GM12872 (cell line): ENCODE measurements around the gene RNASEH2B.

ENCODE experiments used
- CTCF ChIP-seq: IDR thresholded peaks from 3 replicates; pipeline ENCODE4 v1.5.1; 2011; ENCODE audit warnings: low read depth, mild to moderate bottlenecking, low read length, moderate library complexity; ENCODE audit not compliant: insufficient read depth

RNASEH2B gene

GRCh38 chr13:50936679-50937078, 27.1 kb downstream of the RNASEH2B start:
- no peak for TF ChIP-seq CTCF

GRCh38 chr13:50940509-50940908, 30.9 kb downstream of the RNASEH2B start:
- no peak for TF ChIP-seq CTCF

- TF ChIP-seq CTCF: no peak
Measured at GRCh38 chr13:50941146-50941545, 31.6 kb downstream of the RNASEH2B start.

GRCh38 chr13:50942630-50943311, 33.2 kb downstream of the RNASEH2B start:
- TF ChIP-seq CTCF: no peak

- no peak for TF ChIP-seq CTCF
Measured at GRCh38 chr13:50945669-50946068, 36.1 kb downstream of the RNASEH2B start.

GRCh38 chr13:50948601-50949000, 39.0 kb downstream of the RNASEH2B start:
- TF ChIP-seq CTCF: no peak

- TF ChIP-seq CTCF: no peak
Measured at GRCh38 chr13:50950849-50951248, 41.3 kb downstream of the RNASEH2B start.
